ENCODE measurements around the gene SRF.

The SRF gene

GRCh38 chr6:43184268-43184985, 13.4 kb downstream of the SRF start:
- no peak for DNase-seq

GRCh38 chr6:43185391-43185985, 14.4 kb downstream of the SRF start:
- no peak for DNase-seq

DNA sequence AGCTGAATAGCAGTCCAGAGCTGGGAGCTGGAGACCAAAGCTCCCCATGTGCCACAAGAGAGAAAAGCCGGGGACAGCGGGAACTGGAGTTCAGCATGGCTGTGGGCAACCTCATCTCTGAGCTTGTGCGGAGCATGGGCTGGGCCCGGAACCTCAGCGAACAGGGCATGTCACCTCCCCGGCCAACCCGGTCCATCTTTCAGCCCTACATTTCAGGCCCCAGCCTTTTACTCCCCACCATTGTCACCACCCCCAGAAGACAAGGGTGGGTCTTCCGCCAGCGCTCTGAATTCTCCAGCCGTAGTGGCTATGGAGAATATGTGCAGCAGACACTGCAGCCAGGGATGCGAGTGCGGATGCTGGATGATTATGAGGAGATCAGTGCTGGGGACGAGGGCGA, 14.9 kb downstream of the SRF start:
- no peak for DNase-seq

DNA sequence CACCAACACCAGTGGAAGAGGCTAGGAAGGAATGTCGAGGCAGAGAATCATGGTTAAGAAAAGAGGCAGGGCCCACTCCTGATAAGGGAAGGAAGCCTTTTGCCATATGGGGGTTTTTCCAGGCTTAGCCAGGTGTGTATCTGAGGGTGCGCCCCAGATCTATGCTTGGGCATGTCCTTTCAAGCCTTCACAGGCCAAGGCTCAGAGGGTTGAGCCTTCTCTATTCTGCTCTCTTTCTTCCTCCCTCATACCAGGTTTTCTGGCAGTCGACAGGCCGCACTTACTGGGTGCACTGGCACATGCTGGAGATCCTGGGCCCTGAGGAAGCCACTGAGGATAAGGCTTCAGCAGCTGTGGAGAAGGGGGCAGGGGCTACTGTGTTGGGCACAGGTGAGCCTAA, 15.6 kb downstream of the SRF start:
- no peak for DNase-seq

- no peak for DNase-seq
Measured at GRCh38 chr6:43187821-43188220, 16.8 kb downstream of the SRF start.

GRCh38 chr6:43188426-43188825, 17.4 kb downstream of the SRF start:
- no peak for DNase-seq

- no peak for DNase-seq
Measured at GRCh38 chr6:43189776-43190304, 18.8 kb downstream of the SRF start.

DNA sequence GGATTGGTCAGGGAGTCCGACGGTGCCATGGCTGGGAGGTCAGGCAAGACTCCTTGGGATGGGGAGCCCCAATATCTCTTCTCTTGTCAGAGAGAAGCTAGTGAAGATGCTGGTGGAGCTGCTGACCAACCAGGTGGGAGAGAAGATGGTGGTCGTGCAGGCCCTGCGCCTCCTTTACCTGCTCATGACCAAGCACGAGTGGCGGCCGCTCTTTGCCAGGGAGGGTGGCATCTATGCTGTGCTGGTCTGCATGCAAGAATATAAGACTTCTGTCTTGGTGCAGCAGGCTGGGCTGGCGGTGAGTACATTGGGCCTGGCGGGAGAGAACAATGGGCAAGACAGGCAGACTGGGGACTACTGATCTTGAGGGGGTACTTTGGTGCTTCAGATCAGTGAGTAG, 21.8 kb downstream of the SRF start:
- DNase-seq = no peak

GRCh38 chr6:43193929-43194328, 22.9 kb downstream of the SRF start:
- DNase-seq = no peak

GRCh38 chr6:43196337-43196736, 25.3 kb downstream of the SRF start:
- DNase-seq = no peak

DNA sequence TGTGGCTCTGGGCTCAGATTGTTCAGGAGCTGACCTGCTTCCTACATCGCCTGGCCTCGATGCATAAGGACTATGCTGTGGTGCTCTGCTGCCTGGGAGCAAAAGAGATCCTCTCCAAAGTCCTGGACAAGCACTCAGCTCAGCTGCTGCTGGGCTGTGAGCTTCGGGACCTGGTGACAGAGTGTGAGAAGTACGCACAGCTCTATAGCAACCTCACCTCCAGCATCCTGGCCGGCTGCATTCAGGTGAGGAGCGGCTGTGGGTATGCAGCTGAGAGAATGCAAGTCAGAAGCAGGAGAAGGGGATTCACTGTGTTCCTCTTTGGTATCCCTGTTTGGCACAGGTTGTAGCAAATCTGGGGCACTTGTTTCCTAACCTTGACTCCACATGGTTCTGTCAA, 28.8 kb downstream of the SRF start:
- DNase-seq = no peak

GRCh38 chr6:43200541-43200940, 29.5 kb downstream of the SRF start:
- no peak for DNase-seq

DNA sequence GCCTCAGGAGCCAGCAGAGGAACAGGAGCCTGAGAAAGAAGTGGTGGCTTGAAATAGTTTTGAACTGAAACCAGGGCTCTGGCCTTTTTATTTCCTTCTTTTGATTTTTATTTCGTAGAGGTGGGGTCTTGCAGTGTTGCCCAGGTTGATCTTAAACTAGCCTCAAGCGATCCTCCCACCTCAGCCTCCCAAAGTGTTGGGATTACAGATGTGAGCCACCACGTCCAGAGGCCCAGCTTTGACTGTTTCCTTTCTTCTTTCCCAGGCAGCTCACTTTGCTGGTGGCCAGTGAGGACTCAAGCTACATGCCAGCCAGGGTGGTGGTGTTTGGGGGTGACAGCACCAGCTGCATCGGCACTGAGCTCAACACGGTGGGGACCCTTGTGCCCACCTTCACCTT, 31.4 kb downstream of the SRF start:
- no peak for DNase-seq

DNA sequence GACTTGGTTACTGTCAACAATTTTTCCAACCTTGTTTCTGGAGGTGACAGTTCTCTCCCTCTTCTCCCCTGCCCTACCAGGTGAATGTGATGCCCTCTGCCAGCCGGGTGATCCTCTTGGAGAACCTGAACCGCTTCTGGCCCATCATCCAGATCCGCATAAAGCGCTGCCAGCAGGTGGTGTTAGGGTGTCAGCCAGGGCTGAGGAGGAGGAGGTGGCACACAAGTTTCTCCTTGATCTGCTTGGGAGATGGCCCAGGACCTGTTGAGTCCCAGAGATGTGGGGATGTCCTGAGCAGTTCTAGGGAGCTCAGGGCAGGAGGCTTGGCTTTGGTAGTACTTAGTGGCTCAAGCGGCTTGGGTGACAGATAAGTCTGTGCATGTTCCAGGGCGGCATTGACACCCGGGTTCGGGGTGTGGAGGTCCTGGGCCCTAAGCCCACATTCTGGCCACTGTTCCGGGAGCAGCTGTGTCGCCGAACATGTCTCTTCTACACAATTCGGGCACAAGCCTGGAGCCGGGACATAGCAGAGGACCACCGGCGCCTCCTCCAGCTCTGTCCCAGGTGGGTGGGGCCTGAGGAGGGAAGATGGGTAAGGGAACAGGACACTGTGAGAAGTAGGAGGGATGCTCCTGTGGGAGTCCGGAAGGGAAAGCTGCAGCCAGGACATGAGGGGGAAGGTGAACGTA, 32.1 kb downstream of the SRF start:
- no peak for DNase-seq

DNA sequence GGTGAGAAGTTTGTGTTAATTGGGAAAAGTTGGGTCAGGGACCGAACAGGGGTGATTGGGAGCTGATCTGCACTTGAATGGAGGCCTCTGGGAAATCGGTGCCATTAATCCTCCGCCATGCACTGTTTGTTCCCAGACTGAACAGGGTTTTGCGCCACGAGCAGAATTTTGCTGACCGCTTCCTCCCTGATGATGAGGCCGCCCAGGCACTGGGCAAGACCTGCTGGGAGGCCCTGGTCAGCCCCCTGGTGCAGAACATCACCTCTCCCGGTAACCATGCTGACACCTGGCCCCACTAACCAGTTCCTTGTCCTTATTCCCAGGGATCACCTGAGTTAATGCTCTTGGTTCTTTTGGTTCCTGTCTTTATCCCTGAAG, 32.6 kb downstream of the SRF start:
- no peak for DNase-seq

GRCh38 chr6:43204271-43205105, 33.4 kb downstream of the SRF start:
- DNase-seq = no peak

DNA sequence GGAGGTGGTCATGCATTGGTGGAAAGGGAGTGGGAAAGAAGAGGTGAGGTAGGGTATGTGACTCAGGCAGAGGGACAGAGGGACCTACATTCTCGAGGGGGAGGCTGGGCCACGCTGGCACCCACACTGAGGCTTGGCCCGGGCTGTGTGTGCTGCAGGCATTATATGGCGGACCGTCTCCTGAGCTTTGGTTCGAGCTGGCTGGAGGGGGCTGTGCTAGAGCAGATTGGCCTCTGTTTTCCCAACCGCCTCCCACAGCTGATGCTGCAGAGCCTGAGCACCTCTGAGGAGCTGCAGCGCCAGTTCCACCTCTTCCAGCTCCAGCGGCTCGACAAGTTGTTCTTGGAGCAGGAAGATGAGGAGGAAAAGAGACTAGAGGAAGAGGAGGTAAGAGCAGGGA, 34.8 kb downstream of the SRF start:
- DNase-seq = no peak

DNA sequence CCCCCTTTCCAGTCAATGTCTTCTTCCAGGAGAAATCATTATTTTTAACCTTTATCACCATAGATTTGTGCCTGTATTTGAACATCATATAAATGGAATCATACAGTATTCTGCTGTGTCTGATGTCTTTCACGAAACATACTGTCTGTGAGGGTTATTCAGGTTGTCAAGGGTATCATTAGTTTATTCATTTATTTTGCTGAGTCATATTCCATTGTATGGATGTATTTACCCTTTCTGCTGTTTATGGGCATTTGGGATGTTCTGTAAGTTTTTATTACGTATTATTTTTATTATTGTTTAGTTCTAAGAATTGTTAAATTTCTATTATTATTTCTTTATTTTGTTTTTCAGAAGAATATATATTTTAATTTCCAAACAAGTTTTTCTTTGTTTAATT, 36.2 kb downstream of the SRF start:
- DNase-seq = no peak

GRCh38 chr6:43211955-43212354, 40.9 kb downstream of the SRF start:
- no peak for DNase-seq

DNA sequence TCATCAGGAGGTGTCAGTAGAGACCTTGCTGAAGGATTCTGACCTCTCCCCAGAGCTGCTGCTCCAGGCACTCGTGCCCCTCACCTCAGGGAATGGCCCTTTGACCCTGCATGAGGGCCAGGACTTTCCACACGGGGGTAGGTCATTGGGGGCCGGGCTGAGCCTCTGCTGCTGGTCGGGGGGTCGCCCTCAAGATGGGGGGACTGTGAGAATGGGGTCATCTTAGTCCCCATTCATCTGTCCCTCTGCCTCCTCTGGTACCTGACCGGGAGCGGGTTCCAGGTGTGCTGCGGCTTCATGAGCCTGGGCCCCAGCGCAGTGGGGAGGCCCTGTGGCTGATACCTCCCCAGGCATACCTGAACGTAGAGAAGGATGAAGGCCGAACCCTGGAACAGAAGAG, 42.4 kb downstream of the SRF start:
- no peak for DNase-seq

DNA sequence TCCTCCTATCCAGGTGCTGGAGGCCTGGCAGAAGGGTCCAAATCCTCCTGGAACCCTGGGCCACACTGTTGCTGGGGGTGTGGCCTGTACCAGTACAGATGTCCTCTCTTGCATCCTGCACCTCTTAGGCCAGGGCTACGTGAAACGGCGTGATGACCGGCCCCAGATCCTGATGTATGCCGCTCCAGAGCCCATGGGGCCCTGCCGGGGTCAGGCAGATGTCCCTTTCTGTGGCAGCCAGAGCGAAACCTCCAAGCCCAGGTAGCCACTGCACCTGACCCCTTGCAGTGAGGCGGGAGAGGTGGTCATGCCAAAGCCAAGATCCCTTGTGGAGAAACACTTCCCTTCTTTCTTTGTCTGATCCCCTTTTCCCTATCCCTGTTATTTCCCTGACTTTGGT, 44.0 kb downstream of the SRF start:
- DNase-seq = no peak

- no peak for DNase-seq
Measured at GRCh38 chr6:43216200-43216599, 45.1 kb downstream of the SRF start.

DNA sequence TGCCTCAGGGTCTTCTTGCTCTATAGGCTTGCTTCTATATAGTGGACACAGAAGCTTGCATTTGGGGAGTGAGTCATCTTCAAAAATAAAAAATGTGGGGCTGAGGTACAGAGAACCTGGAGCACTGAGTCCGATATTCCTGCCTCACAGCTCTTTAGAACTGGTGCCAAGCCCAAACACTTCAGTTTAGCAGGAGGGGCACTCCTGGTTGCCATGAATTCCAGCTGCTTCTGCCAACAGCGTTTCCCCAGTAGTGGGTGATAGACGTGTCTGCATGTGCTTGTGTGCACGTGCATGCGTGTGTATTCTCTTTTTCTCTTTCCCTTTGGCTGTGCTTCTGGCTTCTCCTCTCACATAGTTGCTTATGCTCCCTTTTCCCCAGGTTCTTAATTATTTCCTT, 46.3 kb downstream of the SRF start:
- no peak for DNase-seq

Measured in NCI-H345 (cell line).